Activated CD4-positive, alpha-beta T cell treated with anti-CD3 and anti-CD28 coated beads, Interleukin-10, Interleukin-2, amounts not matched to agents 100 ng/mL and 50 ng/mL, durations not matched to agents 16 hours and 8 hours (primary cell): ENCODE measurements around the gene SYTL3.
"Not testable (repeated sequence)": the region's sequence is repeated elsewhere in the genome, so short reads cannot be mapped to it uniquely, and the experiment has no call there.

Experiments
- DNase-seq: peaks from one replicate; pipeline ENCODE4 v3.0.0-alpha.2; 2020

Gene SYTL3

GRCh38 chr6:158701268-158701667 is 51.4 kb downstream of the SYTL3 start:
- DNase-seq = not testable (repeated sequence)

- no peak for DNase-seq
Observed at GRCh38 chr6:158703111-158703836, 53.4 kb downstream of the SYTL3 start.

GRCh38 chr6:158703837-158704822 is 54.3 kb downstream of the SYTL3 start:
- DNase-seq = peak; percentile 84

- no peak for DNase-seq
Observed at GRCh38 chr6:158705386-158706126, 55.7 kb downstream of the SYTL3 start.

GRCh38 chr6:158706369-158706982 is 56.6 kb downstream of the SYTL3 start:
- DNase-seq = no peak

GRCh38 chr6:158707120-158707820 is 57.4 kb downstream of the SYTL3 start:
- DNase-seq = no peak

- no peak for DNase-seq
Observed at GRCh38 chr6:158707821-158708195, 58.0 kb downstream of the SYTL3 start.

- no peak for DNase-seq
Observed at GRCh38 chr6:158708239-158708638, 58.4 kb downstream of the SYTL3 start.

GRCh38 chr6:158709809-158710208 is 60.0 kb downstream of the SYTL3 start:
- no peak for DNase-seq

GRCh38 chr6:158711264-158711663 is 61.4 kb downstream of the SYTL3 start:
- DNase-seq = no peak

- no peak for DNase-seq
Observed at GRCh38 chr6:158713469-158713868, 63.6 kb downstream of the SYTL3 start.

- DNase-seq = no peak
Observed at GRCh38 chr6:158714706-158715105, 64.9 kb downstream of the SYTL3 start.

GRCh38 chr6:158715330-158716311 is 65.8 kb downstream of the SYTL3 start:
- DNase-seq = no peak

- DNase-seq = peak; percentile 47
Observed at GRCh38 chr6:158717341-158718330, 67.8 kb downstream of the SYTL3 start.

- DNase-seq = no peak
Observed at GRCh38 chr6:158718461-158719046, 68.7 kb downstream of the SYTL3 start.

- no peak for DNase-seq
Observed at GRCh38 chr6:158722176-158722729, 72.4 kb downstream of the SYTL3 start.

GRCh38 chr6:158725704-158726103 is 75.8 kb downstream of the SYTL3 start:
- no peak for DNase-seq

GRCh38 chr6:158729906-158730540 is 80.2 kb downstream of the SYTL3 start:
- no peak for DNase-seq
